Activated CD8-positive, alpha-beta memory T cell treated with anti-CD3 and anti-CD28 coated beads, Interleukin-2, amount 50 U/mL, for 1 hour (primary cell): Measurements from ENCODE around the gene MAP1LC3B2.

Experiments
- DNase-seq: peaks from one replicate; pipeline ENCODE4 v3.0.0-alpha.2; 2020; ENCODE audit errors: extremely low read depth

The MAP1LC3B2 gene

DNA sequence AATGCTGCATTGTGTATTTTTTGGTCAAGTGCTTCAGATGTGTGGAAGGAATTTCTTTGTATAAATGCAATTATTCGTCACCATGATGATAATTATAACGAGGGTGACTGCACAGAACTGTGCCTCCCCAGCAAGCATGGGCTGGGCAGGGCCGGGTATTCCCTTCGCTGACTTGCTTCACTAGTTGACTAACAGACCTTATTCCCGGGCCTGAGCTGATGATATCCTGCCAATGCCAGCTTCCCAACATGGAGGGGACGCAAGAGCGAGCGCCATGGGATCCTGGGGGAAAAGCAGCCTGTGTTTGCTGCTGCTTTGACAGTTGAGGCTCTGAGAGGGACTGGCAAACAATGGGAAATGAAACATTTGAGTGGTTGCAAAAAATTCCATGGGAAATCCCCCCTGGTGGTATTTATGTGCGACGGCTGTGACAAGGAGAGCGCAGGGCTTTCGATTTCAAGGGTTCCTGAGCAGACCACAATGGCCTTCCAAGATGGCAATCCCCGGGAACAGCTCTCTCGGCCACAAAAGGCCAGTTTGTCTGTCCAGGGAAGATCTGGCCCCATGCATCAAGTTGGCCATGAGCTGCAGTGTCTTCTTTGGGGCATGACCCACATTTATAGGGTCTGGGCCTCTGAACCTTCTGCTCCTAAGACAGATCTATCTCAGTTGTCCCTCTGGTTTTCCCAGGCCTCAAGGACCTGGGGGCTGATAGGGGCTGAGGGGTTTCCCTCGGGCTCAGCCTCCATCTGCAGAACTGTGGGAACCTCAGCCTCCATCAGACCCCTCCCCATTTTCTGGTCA is 21.9 kb upstream of the MAP1LC3B2 start:
- DNase-seq: no peak

DNA sequence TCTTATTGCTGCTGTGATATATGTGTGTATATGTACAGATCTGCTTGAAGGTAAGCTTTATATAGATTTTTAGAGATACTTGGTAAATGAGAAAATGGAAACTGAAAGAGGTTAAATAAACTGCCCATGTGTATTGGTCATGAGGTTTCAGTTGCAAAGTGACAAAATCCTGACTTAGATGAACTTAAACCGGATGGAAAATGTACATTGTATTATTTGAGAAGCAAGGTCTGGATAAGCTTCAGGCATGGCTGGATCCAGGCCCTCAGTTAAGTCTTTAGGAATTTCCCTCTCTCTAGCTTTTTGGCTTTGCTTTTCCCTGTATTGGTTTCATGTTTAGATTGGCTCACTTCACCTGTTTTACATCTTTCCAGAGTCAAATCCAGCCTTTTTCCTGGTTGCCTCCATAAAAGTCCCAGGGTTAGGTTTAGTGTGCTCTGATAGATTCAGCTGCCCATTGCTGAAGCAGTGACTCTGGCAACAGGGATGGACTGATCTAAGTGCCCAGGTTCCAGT is 21.0 kb upstream of the MAP1LC3B2 start:
- no peak for DNase-seq

DNA sequence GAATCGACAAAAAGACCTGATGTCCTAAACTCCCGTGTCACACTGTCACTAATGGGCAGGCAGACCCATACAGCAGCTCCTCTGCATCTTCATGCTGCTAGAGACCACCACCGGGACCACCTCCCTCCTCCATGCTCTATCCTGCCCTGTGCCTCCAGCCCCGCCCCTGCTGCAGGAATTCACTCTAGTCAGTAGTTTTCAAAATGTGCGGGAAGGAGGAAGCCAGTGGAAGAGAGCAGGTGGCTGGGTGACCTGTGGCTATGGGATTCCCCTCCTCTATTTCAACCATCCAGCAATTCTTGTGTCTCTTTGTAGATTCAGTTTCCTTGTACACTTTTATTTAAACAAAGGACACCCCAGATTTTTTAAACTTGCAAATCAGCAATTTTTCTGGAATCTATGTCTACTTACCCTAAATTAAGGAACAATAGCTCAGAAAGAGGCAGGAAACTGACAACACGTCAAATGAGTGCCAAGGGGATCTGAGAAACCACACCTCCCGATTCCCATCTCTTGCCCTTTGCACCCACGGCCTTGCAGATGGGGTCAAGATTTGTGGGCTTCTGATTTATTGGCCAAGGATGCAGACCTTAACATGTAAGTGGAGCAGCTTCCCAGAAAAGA is 20.4 kb upstream of the MAP1LC3B2 start:
- no peak for DNase-seq

DNA sequence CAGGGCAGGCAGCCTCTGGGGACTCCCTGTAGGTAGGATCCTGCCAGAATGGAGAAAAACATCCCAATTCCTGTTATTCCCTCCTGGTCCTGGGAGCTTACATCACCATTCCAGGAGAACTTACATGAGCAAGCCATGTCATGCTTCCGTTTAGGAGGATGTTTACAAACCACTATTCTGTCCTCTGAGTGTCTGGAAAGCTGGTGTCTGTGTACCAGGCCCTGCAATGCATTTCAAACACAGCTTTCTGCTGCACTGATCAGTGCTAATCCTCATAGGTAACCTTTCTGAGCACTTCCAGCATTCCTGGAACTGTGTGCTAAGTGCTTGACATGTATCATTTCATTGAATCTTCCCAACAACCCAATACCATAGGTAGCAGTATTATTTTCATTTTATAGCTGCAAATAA is 19.8 kb upstream of the MAP1LC3B2 start:
- no peak for DNase-seq

DNA sequence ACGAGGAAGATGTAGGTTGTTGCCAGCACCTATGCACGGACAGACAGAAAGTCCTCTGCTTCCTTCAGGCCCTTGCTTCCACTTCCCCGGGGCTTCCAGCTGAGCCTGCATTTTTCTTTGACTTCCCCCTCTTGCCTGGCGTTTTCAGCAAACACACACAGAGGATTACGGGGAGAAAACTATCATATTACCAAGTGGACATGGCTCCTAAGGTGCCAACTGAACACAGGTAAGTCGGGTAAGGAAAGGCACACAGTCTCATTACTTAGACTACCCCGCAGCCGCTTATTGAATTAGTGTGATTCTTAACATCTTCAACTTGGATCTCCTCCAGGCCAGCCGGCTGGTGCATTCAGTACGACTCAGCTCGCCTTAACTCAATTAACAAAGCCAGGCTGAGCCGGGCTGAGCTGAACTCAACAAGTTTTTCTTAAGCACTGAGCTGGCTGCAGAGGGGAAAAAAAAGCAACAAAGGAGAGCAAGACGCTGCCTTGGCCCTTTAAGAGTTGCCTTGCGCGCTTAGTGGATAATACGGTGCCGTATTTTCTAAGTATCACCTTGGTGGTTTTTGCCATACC is 19.2 kb upstream of the MAP1LC3B2 start:
- no peak for DNase-seq

DNA sequence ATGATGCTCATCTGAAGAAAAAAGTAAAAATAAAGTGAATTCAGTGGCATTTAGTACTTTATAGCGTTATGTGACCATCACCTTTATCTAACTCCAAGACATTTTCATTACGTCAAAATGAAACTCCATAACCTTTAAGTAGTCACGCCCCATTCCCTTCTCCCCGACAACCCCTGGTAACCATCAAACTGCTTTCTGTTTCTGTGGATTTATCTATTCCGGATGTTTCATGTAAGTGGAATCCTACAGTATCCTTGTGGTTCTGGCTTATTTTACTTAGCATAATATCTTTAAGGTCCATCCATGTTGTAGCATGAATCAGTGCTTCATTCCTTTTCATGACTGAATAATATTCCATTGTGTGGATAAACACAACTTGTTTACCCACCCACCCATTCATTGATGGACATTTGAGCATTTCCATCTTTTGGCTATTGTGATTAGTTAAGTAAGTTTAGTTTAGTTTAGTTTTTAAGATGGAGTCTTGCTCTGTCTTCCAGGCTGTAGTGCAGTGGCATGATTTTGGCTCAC is 18.5 kb upstream of the MAP1LC3B2 start:
- DNase-seq: no peak

DNA sequence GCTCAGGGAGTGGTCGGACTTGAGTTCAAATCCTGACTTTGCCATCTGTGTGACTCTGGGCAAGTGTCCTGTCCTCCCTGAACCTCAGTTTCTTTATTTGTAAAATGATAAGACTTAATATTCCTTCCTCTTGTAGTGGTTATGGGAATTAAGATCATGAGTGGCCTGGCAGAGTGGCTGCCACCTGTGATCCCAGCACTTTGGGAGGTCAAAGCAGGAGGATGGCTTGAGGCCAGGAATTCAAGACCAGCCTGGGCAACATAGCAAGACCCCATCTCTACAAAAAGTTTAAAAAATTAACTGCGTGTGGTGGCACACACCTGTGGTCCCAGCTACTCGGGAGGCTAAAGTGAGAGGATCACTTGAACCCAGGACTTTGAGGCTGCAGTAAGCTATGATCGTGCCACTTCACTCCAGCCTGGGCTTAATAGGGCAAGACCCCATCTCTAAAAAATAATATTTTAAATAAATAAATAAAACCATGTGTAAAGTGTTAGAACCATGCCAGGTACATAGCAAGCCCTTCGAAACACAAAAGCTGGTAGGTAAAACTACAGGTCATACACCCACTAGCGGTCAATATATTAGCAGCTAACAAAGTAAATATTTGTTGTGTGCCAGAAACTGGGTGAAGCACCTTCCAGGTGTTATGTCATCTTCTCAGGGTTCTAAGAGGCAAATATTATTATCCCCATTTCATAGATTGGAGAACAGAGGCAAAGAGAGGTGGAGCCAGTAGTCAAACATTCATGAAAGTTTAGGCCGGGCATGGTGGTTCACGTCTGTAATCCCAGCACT is 17.4 kb upstream of the MAP1LC3B2 start:
- DNase-seq: no peak

DNA sequence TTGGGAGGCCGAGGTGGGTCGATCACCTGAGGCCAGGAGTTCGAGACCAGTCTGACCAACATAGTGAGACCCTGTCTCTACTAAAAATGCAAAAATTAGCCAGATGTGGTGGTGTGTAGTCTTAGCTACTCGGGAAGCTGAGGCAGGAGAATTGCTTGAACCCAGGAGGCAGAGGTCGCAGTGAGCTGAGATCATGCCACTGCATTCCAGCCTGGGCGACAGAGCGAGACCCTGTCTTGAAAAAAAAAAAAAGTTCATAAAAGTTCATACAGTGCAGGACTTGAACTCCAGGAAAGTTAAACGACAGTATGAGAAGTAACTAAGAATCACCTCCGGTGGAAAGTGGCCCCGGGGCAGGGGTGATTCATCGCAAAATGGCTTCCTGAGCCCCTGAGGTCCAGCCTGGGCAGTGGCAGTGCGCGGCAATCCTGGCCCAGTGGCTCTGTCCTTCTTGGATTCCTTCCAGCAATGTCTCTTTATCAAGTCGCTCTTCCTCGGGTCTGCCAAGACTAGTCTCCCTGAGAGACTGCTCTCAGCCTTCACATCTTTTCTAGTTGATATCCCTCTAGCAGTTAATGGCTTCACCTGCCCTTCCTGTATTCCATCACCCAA is 16.7 kb upstream of the MAP1LC3B2 start:
- no peak for DNase-seq

DNA sequence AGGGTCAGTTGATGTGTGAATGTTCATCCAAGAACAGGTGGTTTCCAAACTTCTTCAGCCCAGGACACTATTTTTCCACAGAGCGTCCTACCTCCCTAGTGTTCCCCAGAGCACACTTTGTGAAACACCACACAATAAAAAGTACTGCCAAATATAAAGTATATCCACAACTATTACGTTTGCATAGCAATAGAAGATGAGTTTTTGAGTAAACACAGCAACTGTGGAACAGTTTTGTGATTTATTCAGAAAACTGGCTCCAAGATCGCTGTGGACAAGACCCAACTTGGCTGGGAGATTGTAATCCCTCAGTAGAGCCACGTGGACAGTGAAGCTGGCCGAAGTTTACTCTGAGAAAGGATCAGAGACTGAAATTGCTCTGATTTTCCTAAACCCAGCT is 14.5 kb upstream of the MAP1LC3B2 start:
- DNase-seq: no peak

DNA sequence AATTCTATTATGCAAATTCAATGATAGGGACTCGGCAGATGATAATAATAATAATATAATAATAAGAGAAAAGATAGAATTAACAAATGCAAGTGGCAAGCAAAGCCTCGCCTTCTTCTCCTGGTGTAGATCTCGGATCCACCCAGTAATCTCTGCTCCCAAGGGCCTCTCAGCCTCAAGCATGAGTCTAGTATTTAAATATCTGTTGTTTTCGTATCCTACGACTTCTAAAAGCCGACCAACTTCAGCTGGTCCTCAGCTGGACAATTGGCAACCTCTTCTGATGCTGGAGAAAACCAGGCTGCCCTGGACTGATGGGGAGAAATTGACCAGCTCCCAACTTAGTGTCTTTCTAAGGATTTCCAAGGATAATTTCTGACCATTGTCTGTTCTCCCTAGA is 14.0 kb upstream of the MAP1LC3B2 start:
- no peak for DNase-seq

DNA sequence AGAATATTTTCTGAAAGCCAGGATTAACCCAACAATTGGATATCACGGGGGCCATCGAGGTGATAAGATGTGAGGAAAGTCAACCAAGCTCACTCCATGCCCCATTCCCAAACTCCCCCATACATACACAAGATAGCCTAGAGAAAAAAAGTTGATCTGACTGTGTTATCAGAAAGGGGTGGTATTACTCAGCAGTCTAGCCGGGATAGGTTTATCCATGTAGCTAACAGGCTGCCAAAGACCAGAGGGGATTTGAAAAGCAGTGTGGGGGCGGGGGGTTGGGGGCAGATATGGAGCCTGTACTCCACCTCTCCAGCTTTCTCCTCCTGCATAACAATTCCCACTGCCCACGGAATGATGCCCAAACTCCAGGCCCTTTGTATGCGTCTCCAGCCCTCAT is 13.2 kb upstream of the MAP1LC3B2 start:
- no peak for DNase-seq

DNA sequence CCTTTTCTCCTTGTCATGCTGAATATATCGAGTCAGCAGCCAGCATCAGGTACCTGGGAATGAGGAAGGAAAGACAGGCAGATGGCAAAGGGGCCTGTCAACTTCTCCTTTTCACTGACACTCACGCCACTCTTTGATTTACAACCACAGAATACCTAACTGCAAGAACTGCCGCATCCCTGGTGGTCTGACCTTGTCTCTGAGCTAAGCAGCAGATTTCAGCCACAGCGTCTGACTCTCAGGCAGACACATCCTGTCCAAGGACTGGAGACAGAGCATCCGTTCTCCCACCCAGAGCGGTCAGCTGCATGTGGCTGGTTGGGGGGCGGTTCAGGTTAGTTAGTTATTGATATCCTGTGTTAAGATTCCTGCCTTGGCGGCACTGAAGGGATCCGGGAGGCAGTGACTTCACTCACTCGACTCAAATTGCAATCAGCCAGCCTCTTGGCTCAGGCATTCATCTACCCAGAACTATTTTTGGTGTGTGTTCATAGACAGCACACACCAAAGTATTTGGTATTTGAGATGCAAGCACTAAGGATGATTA is 11.2 kb upstream of the MAP1LC3B2 start:
- no peak for DNase-seq

DNA sequence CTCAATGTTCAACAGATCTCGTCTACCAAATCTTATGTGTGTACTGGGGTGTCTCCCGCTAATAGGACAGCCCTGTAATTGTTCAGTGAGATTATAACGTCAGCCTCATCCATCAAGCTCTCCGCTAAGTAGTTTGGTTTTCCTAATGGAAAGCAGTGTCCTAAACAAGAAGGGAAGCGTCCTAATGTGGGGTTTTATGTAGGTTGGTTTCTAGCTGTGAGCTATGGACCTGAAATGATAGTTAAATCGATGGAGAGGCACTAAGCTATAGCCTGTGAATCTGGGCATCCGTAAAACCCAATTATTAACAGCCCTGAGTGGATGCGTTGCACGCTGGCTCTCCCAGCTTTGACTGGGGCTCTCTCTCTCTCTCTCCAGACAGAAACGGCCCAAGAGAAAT is 9.2 kb upstream of the MAP1LC3B2 start:
- DNase-seq: no peak

DNA sequence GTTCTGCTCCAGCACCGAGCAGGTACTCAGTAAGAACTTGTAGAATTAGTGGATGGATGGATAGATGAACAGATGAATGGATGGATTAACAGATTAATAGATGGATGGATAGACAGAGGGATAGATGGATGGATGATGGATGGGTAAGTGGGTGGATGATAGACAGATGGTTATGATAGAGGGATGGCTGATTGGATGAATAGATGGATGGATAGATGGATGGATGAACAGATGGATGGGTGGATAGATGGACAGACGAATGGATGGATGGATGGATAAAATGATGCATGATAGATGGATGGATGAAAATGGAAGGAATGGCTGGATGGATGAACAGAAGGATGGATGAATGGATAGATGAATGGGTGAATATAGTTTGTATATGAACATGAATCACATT is 8.0 kb upstream of the MAP1LC3B2 start:
- no peak for DNase-seq

DNA sequence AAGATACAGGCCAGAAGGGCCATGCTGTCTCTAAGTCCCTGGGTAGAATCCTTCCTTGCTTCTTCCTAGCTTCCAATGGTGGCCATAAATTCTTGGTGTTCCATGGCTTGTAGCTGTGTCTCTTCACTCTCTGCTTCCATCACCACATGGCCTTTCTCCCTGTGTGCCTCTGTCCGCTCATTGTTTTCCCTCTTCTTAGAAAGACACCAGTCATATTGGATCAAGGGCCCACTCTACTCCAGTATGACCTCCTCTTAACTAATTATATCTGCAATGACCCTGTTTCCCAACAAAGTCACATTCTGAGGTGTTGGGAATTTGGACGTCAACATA is 7.6 kb upstream of the MAP1LC3B2 start:
- no peak for DNase-seq

DNA sequence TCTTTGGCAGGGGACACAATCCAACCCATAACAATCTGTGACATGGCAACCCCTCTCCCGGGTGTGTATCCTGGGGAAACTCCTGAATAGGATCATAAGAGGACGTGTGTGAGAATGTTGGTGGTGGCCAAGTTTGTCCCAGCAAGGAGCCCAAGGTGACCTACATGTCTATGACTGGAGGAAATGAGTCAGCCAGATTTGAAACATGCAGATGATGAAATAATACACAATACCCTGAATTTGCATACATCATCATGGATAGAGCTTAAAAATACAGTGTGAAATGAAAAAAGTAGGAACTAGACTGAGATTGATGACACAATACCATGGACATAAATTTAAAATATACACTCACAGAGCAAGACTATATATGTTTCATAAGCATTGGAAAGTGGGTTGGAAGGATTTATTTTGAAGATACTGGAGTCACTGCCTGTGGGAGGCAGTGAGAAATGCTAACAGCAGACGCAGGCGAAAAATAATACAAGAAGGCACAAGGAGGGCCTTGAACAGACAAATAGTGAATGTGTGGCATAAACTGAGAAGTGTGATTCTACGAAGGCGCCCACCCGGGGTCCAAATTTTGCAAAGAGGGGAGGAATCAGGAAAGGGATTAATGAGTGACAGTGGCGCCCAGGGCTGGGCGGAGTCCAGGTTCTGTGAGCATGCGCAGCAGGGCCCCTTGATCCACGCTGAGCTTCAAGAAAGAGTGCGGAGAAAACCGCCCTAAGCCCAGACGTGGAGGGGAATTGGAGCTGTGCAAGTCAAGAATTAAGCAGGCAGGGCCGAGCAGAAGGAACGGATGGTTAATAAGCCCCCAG is 7.0 kb upstream of the MAP1LC3B2 start:
- no peak for DNase-seq

DNA sequence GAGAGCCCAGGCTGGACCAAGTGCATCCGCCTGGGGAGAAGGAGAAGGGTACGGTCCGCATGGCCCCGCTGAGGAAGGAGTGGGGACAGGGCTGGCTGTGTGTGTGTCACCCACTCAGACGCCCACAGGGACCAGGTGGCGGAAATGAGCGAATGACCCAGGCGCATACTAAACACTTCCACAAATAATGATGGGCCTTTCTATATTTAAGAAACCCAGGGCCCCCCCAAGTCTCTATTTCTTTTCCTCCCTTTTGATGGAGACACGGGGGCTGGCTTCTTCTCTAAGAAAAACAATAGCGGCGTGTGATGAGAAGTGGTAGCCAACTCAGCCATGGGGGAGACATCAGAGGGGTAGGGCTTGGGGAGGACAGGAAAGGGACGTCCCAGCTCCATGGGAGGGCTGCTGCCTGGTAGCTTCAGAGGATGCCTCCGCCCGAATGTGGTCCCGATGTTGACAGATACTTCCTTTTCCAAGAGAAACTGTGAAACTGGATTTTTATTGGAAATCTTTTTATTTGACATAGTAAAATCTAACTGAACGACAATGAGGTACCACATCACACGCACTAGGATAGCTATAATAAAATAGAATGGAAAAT is 6.3 kb upstream of the MAP1LC3B2 start:
- no peak for DNase-seq

DNA sequence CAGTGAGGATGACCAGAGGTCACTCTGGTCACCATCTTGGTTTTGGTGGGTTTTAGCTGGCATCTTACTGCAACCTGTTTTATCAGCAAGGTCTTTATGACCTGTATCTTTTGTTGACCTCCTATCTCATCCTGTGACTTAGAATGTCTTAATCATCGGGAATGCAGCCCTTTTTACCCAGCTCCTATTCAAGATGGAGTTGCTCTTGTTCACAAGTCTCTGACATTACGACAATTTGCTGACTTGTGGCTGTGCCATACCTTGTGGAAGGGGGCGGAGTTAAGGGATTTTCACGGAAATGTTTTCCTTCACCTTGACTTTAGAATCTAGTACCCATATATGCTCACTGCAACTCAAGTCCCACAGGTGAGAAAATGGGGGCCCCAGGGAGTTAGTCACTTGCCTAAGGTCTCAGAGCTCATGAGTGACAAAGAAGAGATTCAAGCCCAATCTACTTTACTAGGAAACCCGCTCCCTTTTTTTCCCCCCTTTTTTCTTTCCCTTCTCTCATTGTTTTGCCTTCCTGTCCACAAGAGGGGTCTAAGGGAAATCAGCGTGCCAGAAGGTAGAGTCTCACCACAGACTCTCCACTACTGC is 2.7 kb upstream of the MAP1LC3B2 start:
- DNase-seq: no peak

DNA sequence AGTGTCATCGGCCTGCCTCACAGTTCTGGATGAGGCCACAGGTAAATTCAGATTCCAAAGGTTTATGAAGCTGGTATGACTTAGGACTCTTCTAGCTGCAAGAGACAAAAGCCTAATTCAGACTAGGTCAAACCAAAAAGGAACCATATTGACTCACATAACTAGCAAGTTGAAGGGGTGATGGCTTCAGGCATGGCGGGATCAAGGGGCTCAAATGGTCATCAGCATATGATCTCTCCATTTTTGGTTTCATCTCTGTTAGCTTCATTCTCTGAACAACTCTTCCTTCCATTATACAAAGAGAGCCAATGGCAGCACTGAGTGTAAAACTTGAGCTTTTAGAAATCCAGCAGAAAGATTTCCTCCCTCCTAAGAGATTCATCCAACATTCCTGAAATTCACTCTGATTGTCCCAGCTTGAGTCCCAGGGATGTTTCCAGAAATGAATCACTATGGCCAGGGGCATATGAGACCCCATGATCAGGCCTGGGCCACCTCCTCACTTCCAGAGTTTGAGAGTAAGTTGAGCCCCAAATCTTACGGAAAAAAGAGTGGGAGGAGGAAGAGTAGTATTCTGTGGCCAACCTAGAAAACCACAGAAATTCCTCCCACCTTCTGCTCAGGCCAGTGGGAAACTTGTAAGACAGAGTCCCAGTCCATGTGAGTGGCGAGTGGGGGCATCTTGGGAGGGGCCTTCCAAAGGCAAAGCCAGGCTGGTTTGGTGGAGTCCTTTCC is 2.0 kb upstream of the MAP1LC3B2 start:
- DNase-seq: no peak
